ENCODE results near the gene ZC3H15. TPM values are rescaled to one million over a fixed set of nuclear protein-coding genes. Genes with fewer than 3 reads are reported as not detected.

ZC3H15 gene
- total RNA-seq, 1 experiment from 2014 or later: 98.1 TPM

- Histone ChIP-seq H3K9me3 (no peaks in the 10 kb centered on the region), H3K4me1 (no peaks in the 10 kb centered on the region), H3K36me3 (ENCODE audit: control insufficient read depth, insufficient read depth, low read length) (no peaks in the 10 kb centered on the region), H3K4me3 (ENCODE audit: low read depth, low read length) (no peak overlapping the region), H3K27me3 (replicated peaks; ENCODE audit: control insufficient read depth, insufficient read depth, low read length) (no peaks in the 10 kb centered on the region)
- intact Hi-C loops (cut with micrococcal nuclease; ENCODE audit: unreplicated experiment): no loop called here
- no peak for TF ChIP-seq CTCF (IDR thresholded peaks at IDR 0.05; ENCODE audit: insufficient read depth in 1 of 2, low read depth in 1 of 2, low read length in 1 of 2, severe bottlenecking in 1 of 2, unreplicated experiment in 1 of 2)
- H3K27me3 Mint-ChIP-seq (ENCODE audit: insufficient read depth, unreplicated experiment): no peaks in the 10 kb centered on the region
- H3K4me1 Mint-ChIP-seq (ENCODE audit: low read depth, unreplicated experiment): no peaks in the 10 kb centered on the region
- H3K9me3 Mint-ChIP-seq (ENCODE audit: unreplicated experiment): no peaks in the 10 kb centered on the region
- no peaks in the 10 kb centered on the region for H3K36me3 Mint-ChIP-seq (ENCODE audit: insufficient read depth, unreplicated experiment)
- ChIA-PET POLR2A (no interaction called here), CTCF (no interaction called here)
- H3K27ac Mint-ChIP-seq (ENCODE audit: unreplicated experiment): no peak overlapping the region
- H3K4me3 Mint-ChIP-seq (ENCODE audit: unreplicated experiment): no peak overlapping the region
- BruUV-seq (replicated peaks): no TSS peak
- no peak for DNase-seq
Observed at GRCh38 chr2:186477790-186478189, 8.3 kb upstream of the ZC3H15 start.

- peaks cover 6% of the 10 kb centered on the region for H3K4me1 Mint-ChIP-seq (ENCODE audit: low read depth, unreplicated experiment)
- ChIA-PET POLR2A (no interaction called here), CTCF (no interaction called here)
- no peak overlapping the region for H3K4me3 Mint-ChIP-seq (ENCODE audit: unreplicated experiment)
- Histone ChIP-seq H3K27me3 (replicated peaks; ENCODE audit: control insufficient read depth, insufficient read depth, low read length) (no peaks in the 10 kb centered on the region), H3K9me3 (no peaks in the 10 kb centered on the region), H3K4me3 (ENCODE audit: low read depth, low read length) (no peak overlapping the region), H3K36me3 (ENCODE audit: control insufficient read depth, insufficient read depth, low read length) (no peaks in the 10 kb centered on the region), H3K4me1 (peaks cover 19% of the 10 kb centered on the region)
- no peaks in the 10 kb centered on the region for H3K27me3 Mint-ChIP-seq (ENCODE audit: insufficient read depth, unreplicated experiment)
- no peak for DNase-seq
- no peaks in the 10 kb centered on the region for H3K9me3 Mint-ChIP-seq (ENCODE audit: unreplicated experiment)
- no TSS peak for BruUV-seq (replicated peaks)
- intact Hi-C loops (cut with micrococcal nuclease; ENCODE audit: unreplicated experiment): loop anchor here (10.0 kb wide), 1 partner anchor 1166 kb away; no protein-coding TSS in a partner anchor
- H3K27ac Mint-ChIP-seq (ENCODE audit: unreplicated experiment): no peak overlapping the region
- TF ChIP-seq CTCF (IDR thresholded peaks at IDR 0.05; ENCODE audit: insufficient read depth in 1 of 2, low read depth in 1 of 2, low read length in 1 of 2, severe bottlenecking in 1 of 2, unreplicated experiment in 1 of 2): no peak
- H3K36me3 Mint-ChIP-seq (ENCODE audit: insufficient read depth, unreplicated experiment): peaks cover 3% of the 10 kb centered on the region
Observed at GRCh38 chr2:186480991-186481390, 5.1 kb upstream of the ZC3H15 start.

GRCh38 chr2:186484062-186484735, 1.9 kb upstream of the ZC3H15 start:
- Mint-ChIP-seq H3K4me1 (ENCODE audit: low read depth, unreplicated experiment) (peaks cover 19% of the 10 kb centered on the region), H3K4me3 (ENCODE audit: unreplicated experiment) (peak overlapping the region; percentile 96), H3K36me3 (ENCODE audit: insufficient read depth, unreplicated experiment) (peaks cover 21% of the 10 kb centered on the region), H3K27ac (ENCODE audit: unreplicated experiment) (peak overlapping the region; percentile 85), H3K9me3 (ENCODE audit: unreplicated experiment) (no peaks in the 10 kb centered on the region), H3K27me3 (ENCODE audit: insufficient read depth, unreplicated experiment) (no peaks in the 10 kb centered on the region)
- intact Hi-C loops (cut with micrococcal nuclease; ENCODE audit: unreplicated experiment): loop anchor here (10.0 kb wide), 1 partner anchor 1169 kb away; no protein-coding TSS in a partner anchor
- DNase-seq: no peak
- ChIA-PET POLR2A (no interaction called here), CTCF (no interaction called here)
- Histone ChIP-seq H3K9me3 (no peaks in the 10 kb centered on the region), H3K27me3 (replicated peaks; ENCODE audit: control insufficient read depth, insufficient read depth, low read length) (no peaks in the 10 kb centered on the region), H3K36me3 (ENCODE audit: control insufficient read depth, insufficient read depth, low read length) (no peaks in the 10 kb centered on the region), H3K4me1 (peaks cover 23% of the 10 kb centered on the region), H3K4me3 (ENCODE audit: low read depth, low read length) (peak overlapping the region; percentile 21)
- TF ChIP-seq CTCF (IDR thresholded peaks at IDR 0.05; ENCODE audit: insufficient read depth in 1 of 2, low read depth in 1 of 2, low read length in 1 of 2, severe bottlenecking in 1 of 2, unreplicated experiment in 1 of 2): no peak
- no TSS peak for BruUV-seq (replicated peaks)
